ENCODE data around the gene ILDR2.

Gene ILDR2

GRCh38 chr1:166969074-166969677 is 6.2 kb downstream of the ILDR2 start:
- DNase-seq = no peak

GRCh38 chr1:166960858-166961474 is 14.4 kb downstream of the ILDR2 start:
- DNase-seq = peak; percentile 65

GRCh38 chr1:166956872-166957271 is 18.5 kb downstream of the ILDR2 start:
- DNase-seq = no peak

- no peak for DNase-seq
These were observed 19.1 kb downstream of the ILDR2 start for GRCh38 chr1:166956057-166956850.

- no peak for DNase-seq
These were observed 21.8 kb downstream of the ILDR2 start for GRCh38 chr1:166953491-166953890.

- peak; percentile 57 for DNase-seq
These were observed 23.2 kb downstream of the ILDR2 start for GRCh38 chr1:166952002-166952746.

GRCh38 chr1:166951050-166951449 is 24.3 kb downstream of the ILDR2 start:
- no peak for DNase-seq

GRCh38 chr1:166950156-166950555 is 25.2 kb downstream of the ILDR2 start:
- DNase-seq = no peak

- no peak for DNase-seq
These were observed 26.4 kb downstream of the ILDR2 start for GRCh38 chr1:166948856-166949350.

GRCh38 chr1:166947398-166948043 is 27.8 kb downstream of the ILDR2 start:
- peak; percentile 74 for DNase-seq

- peak; percentile 85 for DNase-seq
These were observed 31.0 kb downstream of the ILDR2 start for GRCh38 chr1:166944186-166944967.

GRCh38 chr1:166939741-166940375 is 35.5 kb downstream of the ILDR2 start:
- DNase-seq = no peak

- DNase-seq = no peak
These were observed 37.4 kb downstream of the ILDR2 start for GRCh38 chr1:166937962-166938361.

GRCh38 chr1:166937329-166937728 is 38.0 kb downstream of the ILDR2 start:
- no peak for DNase-seq

- DNase-seq = peak; percentile 80
These were observed 41.7 kb downstream of the ILDR2 start for GRCh38 chr1:166933633-166934032.

GRCh38 chr1:166933140-166933539 is 42.2 kb downstream of the ILDR2 start:
- peak; percentile 43 for DNase-seq

GRCh38 chr1:166929911-166930310 is 45.4 kb downstream of the ILDR2 start:
- DNase-seq = no peak

- DNase-seq = no peak
These were observed 47.6 kb downstream of the ILDR2 start for GRCh38 chr1:166927701-166928100.

GRCh38 chr1:166925810-166926478 is 49.4 kb downstream of the ILDR2 start:
- peak; percentile 90 for DNase-seq

- peak; percentile 27 for DNase-seq
These were observed 50.4 kb downstream of the ILDR2 start for GRCh38 chr1:166924823-166925541.
